H9 (cell line): ENCODE results near the gene MOCS1. TPM values are rescaled to one million over a fixed set of nuclear protein-coding genes. Genes with fewer than 3 reads are reported as not detected.

Experiments used
- DNase-seq: peaks from one replicate; pipeline ENCODE4 v3.0.0-alpha.2; 2017
- H2AFZ ChIP-seq: one replicate; pipeline ENCODE4 v1.6.1; 2013; ENCODE audit warnings: mild to moderate bottlenecking, low read length, control low read depth, moderate library complexity
- H2AK5ac ChIP-seq: 2 replicates; pipeline ENCODE4 v1.6.1; 2013; ENCODE audit warnings: low read length, control low read depth, mixed read lengths; ENCODE audit not compliant: insufficient read length
- H2BK120ac ChIP-seq: one replicate; pipeline ENCODE4 v1.6.1; 2013; ENCODE audit warnings: low read depth, mild to moderate bottlenecking, low read length, control low read depth, inconsistent platforms; ENCODE audit not compliant: poor library complexity, severe bottlenecking
- H2BK12ac ChIP-seq: 2 replicates; pipeline ENCODE4 v1.6.1; 2013; ENCODE audit warnings: low read length, control low read depth, mixed read lengths, low read depth; ENCODE audit not compliant: insufficient read length
- H2BK15ac ChIP-seq: 2 replicates; pipeline ENCODE4 v1.6.1; 2013; ENCODE audit warnings: low read depth, low read length, control low read depth
- H2BK20ac ChIP-seq: one replicate; pipeline ENCODE4 v1.6.1; 2013; ENCODE audit warnings: low read depth, mild to moderate bottlenecking, low read length, control low read depth, inconsistent platforms; ENCODE audit not compliant: poor library complexity, severe bottlenecking
- H2BK5ac ChIP-seq: 2 replicates; pipeline ENCODE4 v1.6.1; 2013; ENCODE audit warnings: low read length, control low read depth, mixed read lengths; ENCODE audit not compliant: insufficient read length
- H3K14ac ChIP-seq: 2 replicates; pipeline ENCODE4 v1.6.1; 2013; ENCODE audit warnings: low read length, control low read depth; ENCODE audit not compliant: insufficient read depth
- H3K18ac ChIP-seq: 2 replicates; pipeline ENCODE4 v1.6.1; 2013; ENCODE audit warnings: low read depth, mild to moderate bottlenecking, mixed read lengths, low read length, control low read depth; ENCODE audit not compliant: insufficient read length
- H3K23ac ChIP-seq: 2 replicates; pipeline ENCODE4 v1.6.1; 2013; ENCODE audit warnings: low read length, control low read depth, mixed read lengths, low read depth; ENCODE audit not compliant: insufficient read length
- H3K23me2 ChIP-seq: 2 replicates; pipeline ENCODE4 v1.6.1; 2013; ENCODE audit warnings: low read depth, mild to moderate bottlenecking, mixed read lengths, low read length, control low read depth; ENCODE audit not compliant: insufficient read length, poor library complexity, severe bottlenecking
- H3K27ac ChIP-seq: 2 replicates; pipeline ENCODE4 v1.5.1; 2013; ENCODE audit warnings: low read length, control low read depth, mixed read lengths, low read depth; ENCODE audit not compliant: insufficient read length
- H3K27me3 ChIP-seq: 2 replicates; pipeline ENCODE4 v1.6.1; 2013; ENCODE audit warnings: low read length, control low read depth, inconsistent platforms; ENCODE audit not compliant: insufficient read depth
- H3K4ac ChIP-seq: 2 replicates; pipeline ENCODE4 v1.6.1; 2013; ENCODE audit warnings: low read depth, mild to moderate bottlenecking, control low read depth, inconsistent platforms, low read length, moderate library complexity
- H3K4me1 ChIP-seq: 2 replicates; pipeline ENCODE4 v1.6.1; 2013; ENCODE audit warnings: low read length, control low read depth, inconsistent platforms; ENCODE audit not compliant: insufficient read depth
- H3K4me2 ChIP-seq: 2 replicates; pipeline ENCODE4 v1.6.1; 2013; ENCODE audit warnings: low read length, control low read depth, mixed read lengths; ENCODE audit not compliant: insufficient read length, insufficient read depth
- H3K56ac ChIP-seq: 2 replicates; pipeline ENCODE4 v1.6.1; 2013; ENCODE audit warnings: low read depth, mild to moderate bottlenecking, mixed read lengths, low read length, control low read depth; ENCODE audit not compliant: insufficient read length
- H3K79me1 ChIP-seq: 2 replicates; pipeline ENCODE4 v1.6.1; 2013; ENCODE audit warnings: low read depth, mild to moderate bottlenecking, moderate library complexity, low read length, control low read depth, inconsistent platforms; ENCODE audit not compliant: insufficient read depth, poor library complexity, severe bottlenecking
- H3K79me2 ChIP-seq: 2 replicates; pipeline ENCODE4 v1.6.1; 2013; ENCODE audit warnings: low read length, control low read depth, inconsistent platforms; ENCODE audit not compliant: insufficient read depth
- H3K9ac ChIP-seq: 2 replicates; pipeline ENCODE4 v1.6.1; 2013; ENCODE audit warnings: low read length, control low read depth, mixed read lengths; ENCODE audit not compliant: insufficient read length; ENCODE audit errors: extremely low read depth
- H3K9me3 ChIP-seq: one replicate; pipeline ENCODE4 v1.6.1; 2013; ENCODE audit warnings: low read depth, low read length, inconsistent platforms; ENCODE audit not compliant: control insufficient read depth
- H3T11ph ChIP-seq: one replicate; pipeline ENCODE4 v1.6.1; 2013; ENCODE audit warnings: mild to moderate bottlenecking, low read length, control low read depth, inconsistent platforms
- H4K20me1 ChIP-seq: one replicate; pipeline ENCODE4 v1.6.1; 2013; ENCODE audit not compliant: control insufficient read depth, insufficient read length, insufficient read depth
- H4K5ac ChIP-seq: 2 replicates; pipeline ENCODE4 v1.6.1; 2013; ENCODE audit warnings: low read depth, mild to moderate bottlenecking, mixed read lengths, low read length, control low read depth; ENCODE audit not compliant: insufficient read length
- H4K8ac ChIP-seq: replicated peaks from 2 replicates; pipeline ENCODE4 v1.6.1; 2013; ENCODE audit warnings: low read length, control low read depth, mixed read lengths, low read depth; ENCODE audit not compliant: insufficient read length
- H4K91ac ChIP-seq: 2 replicates; pipeline ENCODE4 v1.6.1; 2013; ENCODE audit warnings: low read depth, mild to moderate bottlenecking, moderate library complexity, mixed read lengths, low read length, control low read depth; ENCODE audit not compliant: insufficient read length
- H3K27ac Mint-ChIP-seq, 3 experiments: 2 replicates in 2 of 3; 3 replicates in 1 of 3; pipeline ENCODE4 v1.8.0; 2020 to 2021; ENCODE audit warnings: mixed read lengths in 3 of 3, mild to moderate bottlenecking in 1 of 3, moderate library complexity in 1 of 3
- H3K27me3 Mint-ChIP-seq: 2 replicates; pipeline ENCODE4 v1.8.0; 2021; ENCODE audit warnings: low read depth, mild to moderate bottlenecking, moderate library complexity, mixed read lengths
- H3K36me3 Mint-ChIP-seq, 3 experiments: 2 replicates in 2 of 3; 3 replicates in 1 of 3; pipeline ENCODE4 v1.8.0; 2020 to 2021; ENCODE audit warnings: low read depth in 3 of 3, mixed read lengths in 3 of 3; ENCODE audit not compliant: insufficient read depth in 1 of 3
- H3K4me1 Mint-ChIP-seq, 2 experiments: 2 replicates each; pipeline ENCODE4 v1.8.0; 2020; ENCODE audit warnings: mixed read lengths in 2 of 2
- H3K4me3 Mint-ChIP-seq, 2 experiments: 2 replicates in 1 of 2; 3 replicates in 1 of 2; pipeline ENCODE4 v1.8.0; 2020 to 2021; ENCODE audit warnings: mild to moderate bottlenecking in 2 of 2, mixed read lengths in 2 of 2, moderate library complexity in 1 of 2
- H3K9me3 Mint-ChIP-seq, 2 experiments: 2 replicates in 1 of 2; 3 replicates in 1 of 2; pipeline ENCODE4 v1.8.0; 2020; ENCODE audit warnings: mild to moderate bottlenecking in 2 of 2, mixed read lengths in 2 of 2, moderate library complexity in 1 of 2
- WGBS: extraction: QIAGEN DNeasy Blood & Tissue Kit; methylation state at CpG from one replicate; pipeline ENCODE4 v1.1.7; 2013; ENCODE audit warnings: missing lambda C conversion rate, low lambda C conversion rate, mixed read lengths; ENCODE audit not compliant: insufficient read length; ENCODE audit errors: extremely low coverage; 5-methylcytosine and 5-hydroxymethylcytosine counted together
- total RNA-seq: library from RNA; stranded (reverse); gene quantifications from 2 replicates; pipeline ENCODE4 v1.2.1, GENCODE V29; 2021
- TF ChIP-seq, protein P1 (sequence below): fragments of 200-600 bp; sonication (generic); conservative IDR thresholded peaks from 3 replicates; pipeline ENCODE4 v1.8.0; 2021; ENCODE audit warnings: antibody characterized with exemption, mild to moderate bottlenecking

Gene MOCS1
- total RNA-seq, 1 experiment from 2014 or later = 15.2 TPM

DNA sequence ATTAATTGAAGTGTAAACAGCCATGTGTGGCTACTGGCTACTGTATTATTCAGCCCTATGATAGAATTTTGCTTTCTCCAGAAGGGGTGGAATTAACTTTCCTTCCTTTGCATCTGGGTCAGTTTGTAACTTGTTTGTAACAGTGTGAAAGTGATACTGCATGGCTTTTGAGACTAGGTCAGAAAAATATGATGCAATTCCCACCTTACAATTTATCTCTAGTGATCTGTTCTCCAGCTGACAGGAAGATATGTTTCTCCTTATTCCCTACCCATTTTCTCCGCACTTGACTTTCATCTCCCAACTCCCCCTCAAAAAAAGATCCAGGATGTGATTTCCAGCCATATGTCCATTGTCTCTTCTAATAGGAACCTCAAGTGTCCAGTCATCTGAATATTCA, 2.6 kb upstream of the MOCS1 start:
- Histone ChIP-seq H2BK20ac (no peak overlapping the region), H3K56ac (no peak overlapping the region), H2BK15ac (no peak overlapping the region), H2AFZ (no peak overlapping the region), H3K9me3 (no peaks in the 10 kb centered on the region), H2BK12ac (no peak overlapping the region), H3K4ac (no peak overlapping the region), H3K27me3 (no peaks in the 10 kb centered on the region; the same call in 1 of the 2 replicates), H3K79me1 (no peaks in the 10 kb centered on the region), H3K18ac (no peak overlapping the region), H3K23ac (no peak overlapping the region), H4K20me1 (no peaks in the 10 kb centered on the region), H3K4me1 (no peaks in the 10 kb centered on the region; the same call in 1 of the 2 replicates), H2AK5ac (no peak overlapping the region), H3K4me2 (no peak overlapping the region), H2BK120ac (no peak overlapping the region), H4K91ac (no peak overlapping the region), H2BK5ac (no peak overlapping the region), H3K23me2 (peaks cover 4% of the 10 kb centered on the region), H3K27ac (no peak overlapping the region), H3T11ph (no peak overlapping the region), H3K9ac (no peak overlapping the region), H4K5ac (no peak overlapping the region), H3K14ac (no peak overlapping the region), H4K8ac (no peak overlapping the region), H3K79me2 (no peaks in the 10 kb centered on the region)
- Mint-ChIP-seq H3K27ac (no peak overlapping the region), H3K4me3 (no peak overlapping the region), H3K36me3 (peaks cover 0 to 1% (median 0%) of the 10 kb centered on the region in 3 experiments; a peak in 2 of 7 replicates), H3K9me3 (no peaks in the 10 kb centered on the region), H3K4me1 (peaks cover 39 to 40% of the 10 kb centered on the region in 2 experiments), H3K27me3 (peaks cover 18% of the 10 kb centered on the region)
- DNase-seq = no peak
- no CpG with 5 or more reads among the region's 1 CpG for WGBS
- TF ChIP-seq, protein P1, sequence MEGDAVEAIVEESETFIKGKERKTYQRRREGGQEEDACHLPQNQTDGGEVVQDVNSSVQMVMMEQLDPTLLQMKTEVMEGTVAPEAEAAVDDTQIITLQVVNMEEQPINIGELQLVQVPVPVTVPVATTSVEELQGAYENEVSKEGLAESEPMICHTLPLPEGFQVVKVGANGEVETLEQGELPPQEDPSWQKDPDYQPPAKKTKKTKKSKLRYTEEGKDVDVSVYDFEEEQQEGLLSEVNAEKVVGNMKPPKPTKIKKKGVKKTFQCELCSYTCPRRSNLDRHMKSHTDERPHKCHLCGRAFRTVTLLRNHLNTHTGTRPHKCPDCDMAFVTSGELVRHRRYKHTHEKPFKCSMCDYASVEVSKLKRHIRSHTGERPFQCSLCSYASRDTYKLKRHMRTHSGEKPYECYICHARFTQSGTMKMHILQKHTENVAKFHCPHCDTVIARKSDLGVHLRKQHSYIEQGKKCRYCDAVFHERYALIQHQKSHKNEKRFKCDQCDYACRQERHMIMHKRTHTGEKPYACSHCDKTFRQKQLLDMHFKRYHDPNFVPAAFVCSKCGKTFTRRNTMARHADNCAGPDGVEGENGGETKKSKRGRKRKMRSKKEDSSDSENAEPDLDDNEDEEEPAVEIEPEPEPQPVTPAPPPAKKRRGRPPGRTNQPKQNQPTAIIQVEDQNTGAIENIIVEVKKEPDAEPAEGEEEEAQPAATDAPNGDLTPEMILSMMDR = no peak
